HG03097 (cell line): ENCODE results near the gene AARS2.
A peak's percentile ranks its signal among the peaks of the same experiment; 100 is the strongest.

Experiments used
- ATAC-seq: cut with Tn5 transposase; IDR thresholded peaks from one replicate; pipeline ENCODE4 v1.9.1; 2021; ENCODE audit not compliant: unreplicated experiment, low FRiP score

Gene AARS2

DNA sequence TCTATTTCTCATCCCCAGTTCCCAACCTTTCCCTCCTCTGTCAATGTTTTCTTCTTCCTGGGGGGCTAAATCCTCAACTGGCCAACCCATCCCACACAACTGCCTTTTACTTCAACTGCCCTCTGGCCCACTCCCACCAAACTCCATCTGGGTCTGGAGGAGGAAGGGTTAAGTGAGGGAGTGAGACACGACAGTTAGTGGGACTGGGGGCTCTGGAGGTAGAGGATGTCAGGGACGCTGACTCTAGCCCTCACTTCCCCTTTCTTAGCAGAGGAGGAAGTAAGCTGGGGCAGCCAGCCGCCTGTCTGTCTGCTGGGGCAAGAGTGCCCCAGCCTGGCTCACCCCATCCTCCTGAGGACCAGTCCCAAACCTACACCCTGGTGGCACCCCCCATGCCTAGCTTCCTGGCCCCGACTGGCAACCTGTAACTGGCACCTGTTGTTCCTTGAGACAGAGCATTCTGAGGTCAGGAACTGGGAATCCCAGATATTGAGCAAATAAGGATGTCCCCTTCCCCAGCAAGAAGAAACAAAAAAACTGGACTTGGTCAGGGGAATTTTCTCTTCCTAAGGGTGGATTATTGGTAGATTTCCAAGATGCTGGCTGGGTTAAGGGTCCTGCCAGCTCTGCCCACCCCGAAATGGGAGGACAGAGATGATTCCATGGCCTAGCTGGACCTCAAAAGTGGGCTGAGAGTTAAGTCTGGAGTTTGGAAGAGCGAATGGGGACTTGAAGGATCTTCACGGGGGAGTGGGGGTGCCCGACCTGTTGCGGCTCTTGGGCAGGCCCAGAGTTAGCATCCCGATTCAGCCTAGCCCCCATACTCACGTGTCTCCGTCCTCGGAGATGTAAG, 48.8 kb downstream of the AARS2 start:
- no peak for ATAC-seq

DNA sequence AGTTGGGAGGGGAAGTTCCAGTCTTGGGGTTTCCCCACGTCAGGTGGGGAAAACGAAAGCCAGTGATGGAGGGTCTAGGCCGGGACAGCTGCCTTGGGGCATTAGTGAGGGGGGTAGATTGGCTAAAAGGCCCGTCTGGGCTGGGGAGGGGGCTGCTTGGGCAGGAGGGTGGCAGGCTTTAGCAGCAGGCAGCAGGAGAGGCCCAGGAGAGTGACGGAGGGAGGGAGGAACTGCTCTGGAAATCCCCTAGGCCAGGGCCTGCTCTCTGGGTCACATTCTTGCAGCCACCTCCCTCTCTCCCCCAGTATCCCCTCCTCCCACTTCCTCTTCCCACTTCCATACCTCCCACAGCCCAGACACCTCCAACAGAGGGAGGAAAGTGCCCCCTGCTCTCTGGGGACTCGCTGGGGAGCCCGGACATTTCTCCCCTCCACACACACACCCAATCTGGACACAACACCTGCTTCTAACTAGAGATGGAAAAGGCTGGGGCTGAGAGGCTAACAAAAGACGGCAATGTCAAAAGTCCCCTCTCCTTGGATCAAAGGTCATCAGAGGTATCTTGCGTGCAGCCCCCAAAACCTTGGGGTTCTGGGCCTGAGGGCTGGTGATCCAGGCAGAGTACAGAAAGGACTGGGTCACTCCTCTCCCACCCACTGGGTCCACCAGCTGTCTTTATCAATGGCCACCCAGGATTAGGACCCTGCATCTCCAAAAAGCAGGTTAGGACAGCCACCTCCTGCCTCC, 49.6 kb downstream of the AARS2 start:
- no peak for ATAC-seq

DNA sequence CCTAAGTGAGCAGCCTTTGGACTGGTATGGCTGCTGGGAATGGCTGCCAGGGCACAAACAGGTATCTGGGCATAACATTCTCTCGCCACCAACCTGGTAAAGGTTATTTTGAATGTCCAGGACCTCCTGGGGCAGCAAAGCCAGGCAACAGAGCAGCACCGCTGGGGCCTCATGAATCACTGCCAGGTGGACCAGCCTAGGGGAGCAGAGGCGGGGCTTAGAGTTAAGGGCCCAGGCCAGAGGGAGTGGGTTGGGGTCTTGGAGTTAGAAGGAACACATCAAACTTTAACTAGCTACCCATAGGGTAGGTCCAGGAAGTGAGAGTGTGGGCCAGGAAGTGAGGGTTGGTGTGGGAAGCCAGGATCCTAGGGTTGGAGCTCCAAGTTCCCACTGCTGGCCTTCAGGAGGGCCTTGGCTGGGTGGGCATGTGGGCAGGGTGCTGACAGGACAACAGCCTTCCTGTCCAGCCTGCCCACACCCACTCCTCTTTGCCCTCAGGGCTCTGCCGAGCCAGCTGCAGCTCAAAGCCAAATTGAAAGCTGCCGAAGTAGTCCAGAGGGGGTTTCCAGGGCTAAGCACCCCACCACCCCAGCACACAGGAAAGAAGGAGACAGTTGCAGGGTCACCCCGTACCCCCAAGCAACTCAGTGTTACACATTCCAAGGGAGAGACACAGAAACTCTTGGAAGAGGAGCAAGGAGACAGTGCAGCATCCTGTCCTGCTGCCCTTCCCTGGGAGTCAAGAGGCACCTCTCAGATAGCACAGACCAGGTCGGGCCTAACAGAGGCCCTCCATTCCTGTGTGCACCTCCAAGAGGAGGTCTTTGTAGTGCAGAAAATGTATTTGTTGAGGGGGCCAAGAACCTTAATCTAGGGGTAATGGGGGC, 50.4 kb downstream of the AARS2 start:
- ATAC-seq = no peak

DNA sequence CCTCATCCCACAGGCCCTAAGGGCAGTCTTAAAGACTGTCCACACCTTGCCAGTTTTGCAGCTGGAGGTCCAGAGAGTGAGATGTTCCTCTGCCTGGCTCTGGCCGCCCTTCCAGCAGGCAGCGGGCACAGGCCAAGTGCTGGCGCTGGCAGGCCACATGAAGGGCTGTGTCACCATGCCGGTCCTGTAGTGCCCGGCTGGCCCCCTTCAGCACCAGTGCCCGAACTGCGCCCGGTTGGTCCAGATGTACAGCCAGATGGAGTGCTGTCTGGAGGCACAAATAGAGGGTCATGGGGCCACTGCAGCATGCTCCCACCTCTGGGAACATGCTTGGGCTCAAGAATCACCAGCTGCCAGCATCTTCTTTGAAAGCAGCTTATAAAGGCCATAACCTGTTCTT, 51.6 kb downstream of the AARS2 start:
- no peak for ATAC-seq

DNA sequence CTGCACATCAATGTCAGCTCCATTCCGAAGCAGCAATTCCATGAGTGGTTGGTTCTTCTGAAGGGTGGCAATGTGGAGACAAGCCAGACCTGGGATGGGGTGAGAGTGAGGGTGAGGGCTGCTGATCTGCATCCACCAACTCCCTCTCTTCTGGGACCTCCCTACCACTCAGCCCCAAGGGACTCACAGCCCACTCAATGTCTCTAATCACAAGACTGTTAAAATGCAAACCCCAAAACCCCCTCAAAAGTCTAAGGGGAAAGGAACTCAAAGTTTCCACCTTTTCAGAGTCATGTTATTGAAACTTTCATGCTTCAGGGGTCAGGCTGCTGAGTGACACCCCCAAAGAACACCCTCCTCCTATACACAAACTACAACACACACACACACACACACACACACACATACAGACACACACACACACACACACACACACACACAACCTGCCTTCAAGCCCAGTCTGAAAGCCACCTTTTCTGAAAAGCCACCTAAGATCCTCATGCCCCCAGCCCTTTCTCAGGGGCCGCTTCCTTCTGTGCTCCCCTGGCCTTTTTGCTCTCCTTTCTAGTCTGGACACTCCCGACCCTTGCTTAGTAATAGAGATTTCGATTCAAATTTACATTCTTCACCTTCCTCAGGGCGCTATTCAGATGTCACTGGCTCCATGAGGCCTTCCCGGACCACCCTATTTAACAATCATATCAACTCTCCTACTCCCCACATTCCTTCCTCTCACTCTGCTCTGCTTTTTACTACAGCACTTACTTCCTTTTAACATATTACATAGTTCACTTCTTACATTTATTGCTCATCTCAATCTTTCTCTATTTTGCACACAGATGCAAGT, 52.5 kb downstream of the AARS2 start:
- no peak for ATAC-seq

DNA sequence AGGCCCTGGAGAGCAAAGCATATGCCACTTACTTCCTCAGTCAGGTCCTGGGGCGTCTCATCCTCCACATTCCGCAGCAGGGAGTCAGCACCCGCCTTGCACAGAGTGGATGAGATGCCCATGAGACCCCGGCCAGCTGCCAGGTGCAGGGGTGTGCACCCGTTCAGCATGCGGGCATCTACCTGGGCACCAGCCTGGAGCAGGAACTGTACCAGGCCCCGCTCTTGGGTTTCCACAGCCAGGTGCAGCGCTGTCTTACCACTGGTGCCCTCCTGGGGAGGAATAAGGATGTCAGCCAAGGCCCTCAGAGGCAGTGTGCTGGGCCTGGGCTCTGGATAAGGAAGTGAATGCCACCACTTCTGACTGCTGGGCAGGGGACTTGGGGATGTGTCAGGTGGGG, 53.1 kb downstream of the AARS2 start:
- ATAC-seq = no peak

DNA sequence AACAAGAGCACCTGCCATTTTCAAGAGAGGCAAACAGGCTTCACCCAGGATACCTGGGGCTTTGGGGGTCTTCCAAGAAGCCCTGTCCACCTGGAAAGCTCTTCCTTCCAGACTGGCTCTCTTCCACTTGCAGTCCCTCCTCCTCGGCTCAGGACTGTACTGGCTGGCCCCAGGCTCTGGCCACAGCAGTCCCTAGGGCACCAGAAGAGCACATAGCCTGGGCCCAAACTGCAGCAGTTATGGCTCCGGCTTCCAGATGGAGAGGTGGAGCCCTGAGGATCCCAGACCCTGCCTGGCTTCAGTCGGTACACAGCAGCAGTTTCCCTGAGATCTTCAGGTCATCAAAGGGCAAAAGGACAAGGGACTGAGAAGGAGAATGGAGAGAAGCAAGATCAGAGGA, 54.2 kb downstream of the AARS2 start:
- ATAC-seq = no peak

DNA sequence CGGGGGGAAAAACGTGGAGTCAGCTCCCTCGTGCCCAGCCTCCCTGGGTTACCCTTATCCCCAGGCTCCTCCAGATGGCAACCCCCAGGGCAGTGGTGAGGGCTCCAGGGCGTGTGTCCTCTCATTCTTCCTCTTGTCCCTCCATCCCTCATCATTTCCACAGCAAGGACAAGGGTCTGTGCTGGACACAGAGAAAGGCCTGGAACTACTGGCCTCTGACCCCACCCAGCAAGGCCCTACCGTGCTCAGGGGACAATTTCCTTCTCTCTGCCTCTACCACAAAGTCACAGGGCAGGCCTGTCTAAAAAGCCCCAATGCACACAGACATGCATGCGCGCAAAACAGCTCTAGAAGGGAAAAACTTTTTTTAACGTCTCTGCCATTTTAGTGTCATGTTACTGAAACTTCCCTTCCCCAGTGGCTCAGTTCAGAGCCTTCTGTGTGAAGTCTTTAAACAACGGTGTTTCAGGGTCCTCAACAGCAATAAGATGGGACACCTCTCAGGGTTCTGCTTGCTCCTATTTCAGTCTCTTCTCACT, 54.8 kb downstream of the AARS2 start:
- no peak for ATAC-seq

DNA sequence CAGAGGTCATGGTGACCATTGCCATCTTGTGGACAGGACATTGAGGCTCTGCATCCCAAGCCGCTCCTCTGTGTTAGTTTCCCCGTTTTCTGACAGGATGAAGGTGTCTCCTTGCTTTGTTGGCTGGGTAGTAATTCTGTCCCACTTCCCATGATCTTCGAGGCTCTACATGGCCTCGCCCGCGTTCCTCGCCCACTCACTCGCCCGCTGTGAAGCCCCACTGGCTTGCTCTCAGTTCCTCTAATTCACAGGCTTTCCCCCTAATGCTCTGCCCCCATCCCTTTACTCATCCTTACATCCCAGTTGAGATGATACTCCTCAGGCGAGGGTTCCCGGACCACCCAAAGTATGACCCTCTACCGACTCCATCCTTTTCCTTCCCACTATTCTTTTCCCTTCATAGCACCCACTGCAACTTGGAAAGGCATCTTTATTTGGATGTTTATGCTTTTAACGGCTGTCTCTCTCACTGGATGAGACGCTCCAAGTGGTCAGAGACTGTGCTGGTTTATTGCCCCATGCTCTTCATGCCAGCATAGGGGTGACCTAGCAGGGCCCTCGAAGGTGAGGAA, 55.3 kb downstream of the AARS2 start:
- ATAC-seq = no peak

DNA sequence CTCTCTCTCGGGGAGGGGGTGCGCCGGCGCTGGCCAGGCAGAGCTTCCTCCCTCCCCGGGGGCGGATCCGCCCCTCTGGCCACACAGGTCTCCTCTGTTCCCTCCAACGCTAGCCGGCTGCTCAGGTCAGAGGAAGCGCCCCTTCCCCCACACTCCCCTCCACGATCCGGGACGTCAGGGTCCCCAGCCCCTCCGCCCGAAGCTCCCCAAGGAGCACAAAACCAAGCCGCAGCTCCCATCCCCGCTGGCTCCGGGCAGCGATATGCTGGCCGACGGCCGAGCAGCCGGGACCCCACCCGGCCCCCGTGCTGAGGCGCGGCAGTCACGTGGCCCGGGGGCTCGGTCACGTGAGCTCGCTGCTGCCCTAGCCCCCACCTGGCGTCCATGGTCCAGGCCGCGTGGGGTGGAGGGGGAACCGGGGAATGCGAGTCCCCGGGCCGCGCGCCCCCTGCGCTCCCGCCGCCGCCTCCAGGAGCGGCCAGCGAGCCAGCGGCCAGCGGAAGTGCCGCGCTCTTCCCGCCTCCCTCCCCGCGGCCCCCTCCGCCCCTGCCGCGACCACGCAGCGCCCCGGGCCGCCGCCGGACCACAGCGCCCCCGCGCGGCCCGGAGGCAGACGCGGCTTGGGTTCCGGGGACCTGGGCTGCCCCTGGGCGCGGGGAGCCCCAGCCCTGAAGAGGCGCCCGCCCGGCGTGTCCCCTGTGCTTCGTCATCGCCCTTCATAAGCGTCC, 56.0 kb downstream of the AARS2 start, which contains the start of gene SLC35B2:
SLC35B2 (minus strand) TSS at position 504 of the 728 bp plus-strand sequence; CDS start at position 386, 118 bp downstream.
- ATAC-seq = peak; percentile 49

DNA sequence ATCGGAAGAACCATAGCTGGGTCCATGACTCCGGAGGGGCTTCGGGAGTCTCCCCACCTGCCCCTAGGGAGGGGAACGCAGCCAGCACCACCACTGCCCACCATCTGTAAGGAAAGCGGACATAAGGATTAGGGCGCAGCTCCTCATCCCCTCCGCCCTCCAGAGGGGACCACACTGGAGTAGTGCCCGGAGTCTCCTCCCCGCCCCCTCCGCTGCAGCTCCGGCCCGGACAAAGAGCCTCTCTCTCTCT, 56.4 kb downstream of the AARS2 start:
- ATAC-seq = no peak

DNA sequence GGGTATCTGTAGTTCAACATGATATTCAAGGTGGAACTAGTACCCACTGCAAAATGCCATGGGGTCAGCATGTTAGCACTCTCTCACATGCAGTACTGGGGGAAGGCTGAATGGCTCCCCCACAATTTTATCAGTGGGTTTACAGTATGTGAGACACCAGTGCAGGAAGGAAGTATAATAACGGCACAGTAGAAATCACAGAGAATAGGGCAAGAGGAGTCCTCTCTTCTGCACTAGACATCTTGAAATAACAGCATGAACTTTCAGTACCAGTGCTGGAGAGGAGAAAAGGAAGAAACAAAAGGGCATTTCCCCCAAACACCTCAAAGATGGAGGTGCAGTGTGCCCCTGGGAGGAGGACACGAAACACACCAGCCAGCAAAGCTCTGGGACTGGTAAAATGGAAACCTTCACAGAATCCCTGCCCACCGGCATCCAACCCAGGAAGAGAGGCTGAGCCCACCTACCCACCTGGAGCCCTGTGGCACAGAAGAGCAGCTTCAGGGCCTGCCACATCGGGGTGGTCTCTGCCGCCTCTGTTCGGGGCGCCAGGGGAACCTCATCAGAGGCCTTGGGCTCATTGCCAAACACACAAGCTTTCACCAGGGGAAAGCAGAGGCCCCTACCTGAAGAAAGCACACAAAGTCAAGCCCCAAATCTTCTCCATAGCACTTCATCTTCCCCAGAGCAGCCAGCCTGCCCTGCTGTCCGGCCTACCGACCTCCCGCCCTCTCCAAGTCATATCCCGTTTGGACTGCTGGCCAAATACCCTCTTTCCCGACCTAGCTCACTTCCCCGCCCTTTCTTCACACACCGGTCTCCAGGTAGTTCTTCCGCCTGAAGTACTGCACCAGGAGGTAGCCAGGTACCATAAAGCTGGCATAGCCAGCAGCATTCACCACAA, 57.0 kb downstream of the AARS2 start:
- no peak for ATAC-seq

DNA sequence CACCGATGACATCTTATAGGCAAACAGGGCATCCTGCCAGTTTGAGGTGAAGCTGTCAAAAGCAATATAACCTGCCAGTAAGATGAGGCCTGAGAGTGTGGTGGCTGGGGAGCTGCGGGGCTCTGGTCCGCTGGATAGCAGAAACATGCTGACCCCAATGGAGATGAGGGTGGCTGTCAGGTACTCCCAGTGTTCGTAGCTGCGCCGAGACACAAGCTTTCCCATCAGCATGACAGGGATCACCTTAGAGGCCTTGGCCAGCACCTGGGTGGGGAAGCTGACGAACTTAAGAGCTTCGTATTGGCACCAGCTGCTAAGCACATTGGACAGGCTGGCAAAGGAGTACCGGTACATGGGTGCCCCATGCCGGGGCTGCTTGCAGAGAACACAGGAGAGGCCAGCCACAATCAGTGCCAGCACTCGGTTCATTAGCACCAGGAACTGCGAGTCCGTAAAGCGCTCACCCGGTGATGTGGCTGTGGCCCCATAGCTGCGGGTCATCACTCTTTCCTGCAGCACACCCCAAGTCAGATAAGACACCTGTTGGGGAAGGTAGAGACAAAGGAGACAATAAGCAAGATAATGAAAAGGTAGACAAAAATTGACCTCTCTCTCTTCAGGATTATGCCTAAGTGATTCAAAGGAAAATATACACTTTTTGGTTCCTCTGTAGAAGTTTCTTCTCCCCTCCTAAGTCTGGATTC, 57.9 kb downstream of the AARS2 start:
- ATAC-seq = no peak

DNA sequence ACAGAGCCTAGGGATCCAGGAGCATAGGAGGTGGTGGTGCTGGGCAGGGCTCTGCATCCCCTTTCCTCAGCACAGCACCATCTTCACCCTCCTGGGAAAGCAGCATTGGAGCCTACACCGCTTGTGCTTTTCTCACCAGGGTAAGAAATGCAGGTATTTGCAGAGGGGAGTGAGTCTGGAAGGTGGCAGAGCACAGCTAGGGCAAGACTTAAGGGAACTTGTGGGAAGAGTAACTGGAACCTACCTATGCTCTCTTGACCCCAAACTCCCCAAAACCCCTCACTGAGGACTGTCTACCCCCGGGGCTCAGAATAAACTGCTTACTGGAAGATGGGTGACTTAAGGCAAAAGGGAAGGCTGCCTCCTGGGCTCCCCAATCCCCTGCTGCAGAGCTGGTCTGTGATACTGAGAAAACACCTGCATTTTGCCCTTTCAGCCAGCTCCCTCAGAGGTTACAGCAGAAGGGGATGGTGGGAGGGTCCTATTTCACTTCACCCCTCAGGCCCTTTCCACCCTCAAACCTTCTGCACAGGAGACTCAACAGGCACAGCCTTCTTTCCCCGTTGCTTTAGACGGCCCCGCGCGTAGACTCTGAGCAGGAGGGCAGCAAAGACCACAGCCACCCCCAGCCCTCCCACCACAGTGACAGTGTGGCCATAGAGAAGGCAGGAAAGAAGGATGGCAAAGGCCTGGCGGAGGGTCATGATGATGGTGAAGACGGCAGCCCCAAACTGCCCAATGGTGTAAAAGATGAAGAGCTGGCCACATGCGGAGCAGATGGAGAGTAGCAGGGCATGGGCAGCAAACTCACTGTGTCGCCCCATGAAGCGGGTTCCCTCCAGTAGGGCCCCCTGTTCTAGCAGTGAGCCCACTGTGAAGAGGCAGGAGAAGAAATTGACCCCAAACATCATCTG, 58.7 kb downstream of the AARS2 start:
- ATAC-seq = no peak

DNA sequence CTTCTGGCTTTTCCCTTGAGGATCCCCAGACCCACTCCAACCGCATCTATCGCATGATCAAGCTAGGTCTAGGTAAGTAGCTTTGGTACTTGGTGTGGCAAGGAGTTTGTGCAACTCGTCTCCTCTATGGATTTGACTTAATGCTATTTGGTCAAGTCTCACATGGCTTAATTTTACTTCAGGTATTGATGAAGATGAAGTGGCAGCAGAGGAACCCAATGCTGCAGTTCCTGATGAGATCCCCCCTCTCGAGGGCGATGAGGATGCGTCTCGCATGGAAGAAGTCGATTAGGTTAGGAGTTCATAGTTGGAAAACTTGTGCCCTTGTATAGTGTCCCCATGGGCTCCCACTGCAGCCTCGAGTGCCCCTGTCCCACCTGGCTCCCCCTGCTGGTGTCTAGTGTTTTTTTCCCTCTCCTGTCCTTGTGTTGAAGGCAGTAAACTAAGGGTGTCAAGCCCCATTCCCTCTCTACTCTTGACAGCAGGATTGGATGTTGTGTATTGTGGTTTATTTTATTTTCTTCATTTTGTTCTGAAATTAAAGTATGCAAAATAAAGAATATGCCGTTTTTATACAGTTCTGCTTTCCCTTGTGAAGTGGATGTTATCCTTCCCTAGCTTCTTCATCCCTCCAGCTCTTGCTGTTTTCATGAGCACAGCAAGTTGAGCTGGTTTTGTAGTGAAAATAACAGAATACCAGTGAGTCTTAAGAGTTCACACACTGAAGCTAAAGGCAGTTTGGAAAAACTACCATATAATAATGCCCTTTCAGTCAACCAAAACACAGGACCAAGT, 59.6 kb downstream of the AARS2 start:
- no peak for ATAC-seq
